K562 (cell line): ENCODE measurements around the gene LHPP. TPM values are rescaled to one million over a fixed set of nuclear protein-coding genes. Genes with fewer than 3 reads are reported as not detected.
A peak's percentile ranks its signal among the peaks of the same experiment; 100 is the strongest.

Source experiments
- ATAC-seq: fragments of 200-7000 bp; cut with Tn5 transposase; 3 replicates; pipeline ENCODE4 v1.9.1; 2020; ENCODE audit warnings: moderate library complexity
- BruUV-seq: library from RNA; stranded (reverse); fragments of 400-500 nt; replicated peaks from 2 replicates; lab custom pipeline; 2021; lab: Mats Ljungman, UMichigan
- CTCF ChIA-PET: fragments of 300-600 bp; formaldehyde crosslinking; extraction: SDS; loops from one replicate; lab custom pipeline; 2021; ENCODE audit warnings: low intra/inter-chr PET ratio; lab: Yijun Ruan, JAX
- POLR2A ChIA-PET: fragments of 300-600, 350-650 bp; sonication (Branson Sonifier 250); formaldehyde crosslinking; extraction: SDS; loops from one replicate; lab custom pipeline; 2021; ENCODE audit warnings: antibody characterized with exemption, inconsistent platforms; lab: Yijun Ruan, JAX
- DNase-seq, 4 experiments: peaks; one replicate each; pipeline versions ENCODE4 v3.0.0 to v3.0.0-alpha.2; 2011 to 2018; ENCODE audit warnings: low spot score in 3 of 4, mixed read lengths in 3 of 4; ENCODE audit errors: extremely low read depth in 1 of 4
- FAIRE-seq: peaks from 2 replicates; lab custom pipeline; 2011; peaks lifted over from hg19 to GRCh38; lab: Jason Lieb, UNC
- H2AFZ ChIP-seq: 2 replicates; pipeline ENCODE4 v1.6.0; 2011; ENCODE audit warnings: low read depth, low read length, control low read depth, inconsistent platforms
- H3K27ac ChIP-seq: fragments of 200-600 bp; 3 replicates; pipeline ENCODE4 v1.8.0; 2011; ENCODE audit warnings: low read depth, mild to moderate bottlenecking, control low read depth, inconsistent platforms, low read length, moderate library complexity, mixed read lengths; ENCODE audit errors: extremely low read depth
- H3K27me3 ChIP-seq, 2 experiments: fragments of 300-600 bp in 1 of 2; 2 replicates in 1 of 2; 3 replicates in 1 of 2; pipeline versions ENCODE4 v1.6.0 to v1.8.0; 2011; ENCODE audit warnings: inconsistent platforms in 2 of 2, low read length in 2 of 2, mild to moderate bottlenecking in 1 of 2, mixed read lengths in 1 of 2, moderate library complexity in 1 of 2; ENCODE audit not compliant: control insufficient read depth in 2 of 2, insufficient read depth in 2 of 2
- H3K36me3 ChIP-seq: fragments of 300-600 bp; 3 replicates; pipeline ENCODE4 v1.8.0; 2011; ENCODE audit warnings: mild to moderate bottlenecking, low read length, inconsistent platforms; ENCODE audit not compliant: control insufficient read depth, insufficient read depth
- H3K4me1 ChIP-seq, 2 experiments: fragments of 200-600 bp in 1 of 2; replicated peaks in 1 of 2; 2 replicates in 1 of 2; 3 replicates in 1 of 2; pipeline versions ENCODE4 v1.5.1 to v1.8.0; 2011; ENCODE audit warnings: inconsistent platforms in 2 of 2, low read length in 2 of 2, mild to moderate bottlenecking in 1 of 2, mixed read lengths in 1 of 2, moderate library complexity in 1 of 2; ENCODE audit not compliant: control insufficient read depth in 2 of 2, insufficient read depth in 2 of 2
- H3K4me2 ChIP-seq: 2 replicates; pipeline ENCODE4 v1.6.1; 2011; ENCODE audit warnings: low read length, control low read depth, inconsistent platforms, mixed read lengths; ENCODE audit not compliant: insufficient read depth
- H3K4me3 ChIP-seq: fragments of 200-600 bp; sonication (generic), shearing (Covaris generic); 2 replicates; pipeline ENCODE4 v1.5.1; 2016; ENCODE audit warnings: control low read depth, inconsistent platforms
- H3K79me2 ChIP-seq: fragments of 200-600 bp; 3 replicates; pipeline ENCODE4 v1.8.0; 2011; ENCODE audit warnings: low read length, inconsistent platforms; ENCODE audit not compliant: control insufficient read depth, insufficient read depth
- H3K9ac ChIP-seq, 2 experiments: 2 replicates each; pipeline versions ENCODE4 v1.6.0 to v1.6.1; 2011; ENCODE audit warnings: low read depth in 2 of 2, low read length in 2 of 2, control low read depth in 1 of 2, inconsistent platforms in 1 of 2, mild to moderate bottlenecking in 1 of 2, mixed read lengths in 1 of 2; ENCODE audit not compliant: insufficient read depth in 1 of 2
- H3K9me1 ChIP-seq: one replicate; pipeline ENCODE4 v1.6.0; 2011; ENCODE audit warnings: inconsistent platforms, mild to moderate bottlenecking, low read length, moderate library complexity; ENCODE audit not compliant: control insufficient read depth, insufficient read depth
- H3K9me3 ChIP-seq: replicated peaks from 2 replicates; pipeline ENCODE4 v1.5.1; 2011; ENCODE audit warnings: low read depth, low read length, inconsistent platforms; ENCODE audit not compliant: control insufficient read depth, insufficient read depth
- H4K20me1 ChIP-seq: replicated peaks from 2 replicates; pipeline ENCODE4 v1.6.1; 2011; ENCODE audit warnings: low read length, inconsistent platforms, mixed read lengths; ENCODE audit not compliant: control insufficient read depth, insufficient read depth
- ATF6 ChIP-seq: sonication (generic); formaldehyde crosslinking; IDR thresholded peaks from 2 replicates; pipeline ENCODE4 v1.4.0; 2020; ENCODE audit warnings: mild to moderate bottlenecking, missing genetic modification reagents
- FOXP1 ChIP-seq: sonication (generic); formaldehyde crosslinking; IDR thresholded peaks from 2 replicates; pipeline ENCODE4 v1.8.0; 2022; ENCODE audit warnings: mild to moderate bottlenecking, missing genetic modification reagents
- HDAC8 ChIP-seq: fragments of 450-650 bp; IDR thresholded peaks from 2 replicates; pipeline ENCODE4 v1.6.1; 2016; ENCODE audit warnings: mild to moderate bottlenecking, missing genetic modification characterization, moderate library complexity, missing compliant biosample characterization
- JUNB ChIP-seq: fragments of 450-650 bp; formaldehyde crosslinking; conservative IDR thresholded peaks from 2 replicates; pipeline ENCODE4 v1.4.0; 2020; ENCODE audit warnings: mild to moderate bottlenecking
- KDM5B ChIP-seq: fragments of 200-600 bp; sonication (generic); IDR thresholded peaks from 2 replicates; pipeline ENCODE4 v1.6.1; 2012; ENCODE audit warnings: low read depth, mild to moderate bottlenecking, moderate library complexity, low read length, control low read depth, inconsistent platforms; ENCODE audit not compliant: insufficient replicate concordance
- MED1 ChIP-seq: sonication (generic); formaldehyde crosslinking; IDR thresholded peaks from 2 replicates; pipeline ENCODE4 v1.8.1; 2023; ENCODE audit warnings: missing genetic modification reagents, borderline replicate concordance
- MYNN ChIP-seq, 2 experiments: sonication (generic); formaldehyde crosslinking in 1 of 2; IDR thresholded peaks; 2 replicates each; pipeline versions ENCODE4 v1.5.0 to v1.6.1; 2016 to 2020; ENCODE audit warnings: antibody characterized with exemption in 1 of 2, missing genetic modification reagents in 1 of 2
- PHF21A ChIP-seq: fragments of 450-650 bp; IDR thresholded peaks from 2 replicates; pipeline ENCODE4 v1.6.1; 2017; ENCODE audit warnings: low read depth, borderline replicate concordance
- RBM14 ChIP-seq: fragments of 200-400 bp; formaldehyde crosslinking; IDR thresholded peaks from 2 replicates; pipeline ENCODE4 v1.6.1; 2018; ENCODE audit warnings: low read depth, mild to moderate bottlenecking, low read length, moderate library complexity, borderline replicate concordance; ENCODE audit not compliant: insufficient read depth
- TCF7 ChIP-seq: sonication (generic); IDR thresholded peaks from 2 replicates; pipeline ENCODE4 v1.6.1; 2016; ENCODE audit warnings: antibody characterized with exemption, borderline replicate concordance
- ZBTB7A ChIP-seq: IDR thresholded peaks from 2 replicates; pipeline ENCODE4 v1.6.1; 2011; ENCODE audit warnings: low read depth, mild to moderate bottlenecking, low read length, moderate library complexity, borderline replicate concordance; ENCODE audit not compliant: control insufficient read depth
- ZFPM2 ChIP-seq: fragments of 250-450 bp; sonication (Bioruptor Pico); IDR thresholded peaks from 2 replicates; pipeline ENCODE4 v1.5.1; 2022; ENCODE audit warnings: mild to moderate bottlenecking
- ZNF121 ChIP-seq: sonication (generic); formaldehyde crosslinking; conservative IDR thresholded peaks from 2 replicates; pipeline ENCODE4 v1.8.0; 2022; ENCODE audit warnings: missing genetic modification reagents
- WGBS: fragments of 100-300 bp; shearing (Covaris generic); methylation state at CpG from one replicate; pipeline ENCODE4 v1.1.6; 2016; ENCODE audit warnings: low coverage, mixed read lengths; ENCODE audit not compliant: insufficient coverage; ENCODE audit errors: missing lambda C conversion rate; 5-methylcytosine and 5-hydroxymethylcytosine counted together
- in situ Hi-C: fragments of 300-500 bp; cut with MboI; formaldehyde crosslinking; loops from 4 replicates; pipeline ENCODE4 v1.15.0; 2018; ENCODE audit warnings: inconsistent platforms, mixed read lengths
- intact Hi-C: fragments of 100-400 bp; cut with micrococcal nuclease; formaldehyde crosslinking; loops from 2 replicates; pipeline ENCODE4 v1.14.2; 2022
- polyA plus RNA-seq, 8 experiments: library from polyadenylated mRNA; depleted of rRNA in 4 of 8; stranded (reverse) in 5 of 8; unstranded in 3 of 8; fragments of >200 nt; fragmentation: Nextera tagmentation in 2 of 8; fragmentation: Illumina TruSeq in 1 of 8; extraction: Ambion mirVana in 2 of 8; extraction: Trizol in 1 of 8; gene quantifications; 2 replicates each; pipeline versions ENCODE4 v1.2.1 to v1.2.3, GENCODE V29; 2011 to 2014; ENCODE audit warnings: inconsistent platforms in 1 of 8, missing spikeins in 1 of 8
- total RNA-seq, 7 experiments: library from RNA; depleted of rRNA in 6 of 7; stranded (reverse); fragments of >200 nt in 6 of 7; fragmentation: Illumina TruSeq in 2 of 7; extraction: Trizol in 2 of 7; gene quantifications; 2 replicates each; pipeline versions ENCODE4 v1.2.1 to v1.2.3, GENCODE V29; 2011 to 2021; ENCODE audit warnings: low replicate concordance in 1 of 7

LHPP gene
- total and polyA plus RNA-seq, 9 of the 15 experiments (the other 6 are each of a cell fraction or from before 2014, with no cell fraction given): 0.34 to 7.4 (median 3.0) TPM

- Histone ChIP-seq H3K36me3 (no peaks in the 10 kb centered on the region), H3K9ac (peak overlapping the region in 1 of 2 experiments; percentile 58; a peak in 2 of 4 replicates), H3K9me3 (no peaks in the 10 kb centered on the region), H2AFZ (0 out of 2 replicates have a peak overlapping the region, but pooled peaks have one; percentile 66), H3K27ac (no peak overlapping the region), H4K20me1 (no peaks in the 10 kb centered on the region; the same call in 1 of the 2 replicates), H3K9me1 (no peaks in the 10 kb centered on the region), H3K27me3 (no peaks in the 10 kb centered on the region), H3K4me3 (no peak overlapping the region), H3K4me2 (no peak overlapping the region), H3K4me1 (peaks cover 3 to 53% of the 10 kb centered on the region in 2 experiments; a peak in 4 of 5 replicates), H3K79me2 (no peaks in the 10 kb centered on the region)
- BruUV-seq: no TSS peak
- ChIA-PET POLR2A (no interaction called here), CTCF (no interaction called here)
- ATAC-seq (no peak), DNase-seq (no peak), FAIRE-seq (no peak)
- intact Hi-C loops: loop anchor here (10.0 kb wide), 1 partner anchor 288 kb away; no protein-coding TSS in a partner anchor
- TF ChIP-seq ZBTB7A (0 out of 2 replicates have a peak, but pooled peaks have one; percentile 6), ZFPM2 (CRISPR knock-in tag) (no peak)
- 0% methylated on average over 1 of the region's 5 CpGs for WGBS
- in situ Hi-C loops: loop anchor here (10.0 kb wide), 1 partner anchor 508 kb away; no protein-coding TSS in a partner anchor
Measured at GRCh38 chr10:124536496-124537050, 75.0 kb downstream of the LHPP start.

- ChIA-PET POLR2A (no interaction called here), CTCF (no interaction called here)
- FAIRE-seq: no peak
- H3K9me3 ChIP-seq: no peaks in the 10 kb centered on the region
- H3K9me1 ChIP-seq: no peaks in the 10 kb centered on the region
- 66% methylated on average over 16 of the region's 18 CpGs for WGBS
- no peak overlapping the region for H3K4me2 ChIP-seq
- DNase-seq: no peak
- intact Hi-C loops: loop anchor here (10.0 kb wide), 1 partner anchor 288 kb away; no protein-coding TSS in a partner anchor
- H3K27me3 ChIP-seq: no peaks in the 10 kb centered on the region
- H3K9ac ChIP-seq: no peak overlapping the region
- in situ Hi-C loops: loop anchor here (10.0 kb wide), 1 partner anchor 508 kb away; no protein-coding TSS in a partner anchor
- no peak overlapping the region for H3K4me3 ChIP-seq
- H3K79me2 ChIP-seq: no peaks in the 10 kb centered on the region
- BruUV-seq: no TSS peak
- H2AFZ ChIP-seq: no peak overlapping the region
- H3K27ac ChIP-seq: no peak overlapping the region
- peaks cover 3 to 58% of the 10 kb centered on the region in 2 experiments; a peak in 4 of 5 replicates for H3K4me1 ChIP-seq
- no peaks in the 10 kb centered on the region for H3K36me3 ChIP-seq
- ATAC-seq: no peak
- no peaks in the 10 kb centered on the region; the same call in 1 of the 2 replicates for H4K20me1 ChIP-seq
- TF ChIP-seq HDAC8 (tag) (no peak), TCF7 (no peak), ATF6 (no peak), PHF21A (no peak), JUNB (CRISPR knock-in tag) (no peak), FOXP1 (CRISPR knock-in tag) (no peak), ZNF121 (CRISPR knock-in tag) (no peak), MED1 (CRISPR knock-in tag) (no peak), KDM5B (no peak), RBM14 (no peak), MYNN (IDR thresholded peaks at IDR 0.05) (no peak), MYNN (CRISPR knock-in tag; IDR thresholded peaks at IDR 0.05) (no peak)
Measured at GRCh38 chr10:124537166-124537725, 75.6 kb downstream of the LHPP start.
